HG02798 (cell line): ENCODE measurements around the gene FIGNL1.

Source experiments
- ATAC-seq: cut with Tn5 transposase; IDR thresholded peaks from one replicate; pipeline ENCODE4 v1.9.1; 2021; ENCODE audit warnings: mild to moderate bottlenecking; ENCODE audit not compliant: unreplicated experiment, poor library complexity

Gene FIGNL1

GRCh38 chr7:50436133-50436806 lies 13.9 kb downstream of the FIGNL1 start:
- ATAC-seq: no peak

GRCh38 chr7:50431722-50432305 lies 18.3 kb downstream of the FIGNL1 start:
- no peak for ATAC-seq

- no peak for ATAC-seq
These were observed 18.8 kb downstream of the FIGNL1 start for GRCh38 chr7:50431316-50431715.

DNA sequence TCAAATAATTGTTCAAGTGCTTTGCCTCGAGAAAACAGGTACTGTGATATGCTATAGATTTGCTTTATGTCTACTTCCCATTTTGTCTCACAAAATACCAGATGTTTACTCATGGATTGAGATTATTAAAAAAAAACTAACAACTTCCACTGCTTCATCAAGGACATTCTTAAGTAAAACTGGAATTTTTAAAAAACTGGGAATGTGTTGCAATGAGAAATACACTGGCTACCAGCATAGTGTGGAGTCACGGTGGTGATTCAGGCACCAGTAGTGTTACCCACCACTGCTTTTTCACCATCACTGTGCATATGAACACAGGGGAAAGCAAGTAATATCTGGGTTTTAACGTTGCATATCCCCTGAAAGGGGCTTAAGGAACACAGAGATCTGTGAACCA lies 21.2 kb downstream of the FIGNL1 start:
- no peak for ATAC-seq

- no peak for ATAC-seq
These were observed 22.6 kb downstream of the FIGNL1 start for GRCh38 chr7:50427518-50427917.

- no peak for ATAC-seq
These were observed 23.7 kb downstream of the FIGNL1 start for GRCh38 chr7:50426280-50427045.

DNA sequence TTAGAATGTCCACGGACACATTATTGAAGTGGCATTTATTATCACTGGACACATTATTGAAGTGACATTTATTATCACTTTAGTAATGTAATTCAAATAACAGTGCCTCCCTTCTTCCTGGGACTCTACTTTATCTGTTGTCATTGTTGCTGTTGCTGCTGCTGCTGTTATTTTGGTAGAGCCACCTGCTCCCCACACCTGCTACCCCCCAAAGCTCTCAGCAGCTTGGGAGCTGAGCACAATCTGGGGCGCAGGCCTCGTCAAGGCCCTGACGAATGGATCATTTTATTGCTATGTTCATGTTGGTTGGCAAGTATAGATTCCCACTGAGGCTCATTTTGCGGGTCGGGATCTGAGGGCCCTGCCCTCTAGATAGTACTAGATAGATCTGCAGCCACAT lies 24.8 kb downstream of the FIGNL1 start:
- no peak for ATAC-seq

DNA sequence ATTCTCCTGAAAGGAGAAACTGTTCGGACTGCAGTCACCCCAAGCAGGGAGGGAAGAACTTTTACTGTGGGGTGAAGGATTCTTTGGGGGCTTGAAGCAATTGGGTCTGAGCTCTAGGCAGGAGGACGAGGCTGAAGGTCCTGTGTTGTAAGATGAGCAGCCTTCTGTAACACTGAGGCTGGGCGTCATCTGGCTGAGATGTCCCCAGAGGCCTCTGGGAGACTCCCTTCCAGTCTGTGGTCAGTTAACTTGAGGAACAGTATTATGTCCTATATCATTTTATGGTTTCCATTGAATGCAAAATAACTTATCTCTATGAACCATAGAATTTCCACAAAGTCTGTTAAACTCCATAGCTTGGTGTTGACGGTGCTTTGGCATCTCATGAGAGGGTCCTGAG lies 26.3 kb downstream of the FIGNL1 start:
- no peak for ATAC-seq

- ATAC-seq: no peak
These were observed 27.3 kb downstream of the FIGNL1 start for GRCh38 chr7:50422858-50423257.

DNA sequence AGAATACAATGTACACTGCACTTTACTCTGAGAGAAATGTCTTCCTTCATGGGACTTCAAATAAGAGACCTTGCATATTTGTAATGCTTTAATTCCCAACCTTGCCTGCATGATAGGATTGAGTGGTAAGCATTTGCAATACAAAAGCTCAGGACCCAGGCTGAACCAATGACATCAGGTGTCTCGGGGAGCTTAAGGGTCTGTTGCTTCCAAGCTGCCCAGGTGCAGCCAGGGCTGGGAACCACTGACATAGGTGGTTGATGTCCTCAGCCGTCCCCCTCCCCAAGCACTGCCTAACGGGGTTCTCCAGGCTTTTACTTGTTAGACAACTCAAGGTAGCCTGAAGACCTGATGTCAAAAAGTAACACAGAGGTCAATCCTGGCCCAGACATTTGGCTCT lies 29.1 kb downstream of the FIGNL1 start:
- ATAC-seq: no peak

DNA sequence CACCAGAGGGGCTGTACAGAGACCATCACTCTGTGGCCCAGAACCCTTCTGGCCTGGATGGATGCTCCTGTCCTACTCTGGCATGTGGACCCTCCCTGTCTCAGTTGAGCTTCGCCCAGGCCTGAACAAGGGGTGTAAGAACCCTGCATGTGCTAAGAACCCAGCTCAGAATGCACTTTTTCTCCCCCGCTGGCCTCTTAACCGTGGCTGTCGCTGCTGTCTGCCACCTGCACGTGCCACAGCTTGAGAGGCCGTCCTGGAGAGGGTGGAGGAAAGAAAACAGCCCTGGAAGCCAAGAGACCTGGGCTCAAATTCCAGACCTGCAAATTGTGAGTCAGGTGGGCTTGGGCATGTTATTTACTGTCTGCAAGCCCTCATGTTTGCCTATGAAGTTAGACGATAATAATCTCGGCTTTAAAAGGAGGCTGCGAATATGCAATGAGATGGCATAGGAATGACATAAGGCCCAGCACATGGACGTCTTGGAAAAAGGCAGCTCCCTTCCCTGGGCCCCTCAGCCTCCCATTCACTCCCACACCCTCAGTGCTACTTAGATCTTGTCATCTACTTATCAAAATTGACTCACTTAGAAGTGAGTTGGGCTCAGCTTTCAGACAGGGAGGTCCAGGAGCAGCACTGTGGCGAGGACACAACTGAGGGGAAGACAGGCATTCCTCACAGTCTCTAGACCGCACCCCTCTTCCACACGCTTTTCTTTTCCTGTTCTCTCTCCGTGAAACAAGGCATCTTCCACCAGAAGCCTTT lies 31.4 kb downstream of the FIGNL1 start:
- no peak for ATAC-seq

DNA sequence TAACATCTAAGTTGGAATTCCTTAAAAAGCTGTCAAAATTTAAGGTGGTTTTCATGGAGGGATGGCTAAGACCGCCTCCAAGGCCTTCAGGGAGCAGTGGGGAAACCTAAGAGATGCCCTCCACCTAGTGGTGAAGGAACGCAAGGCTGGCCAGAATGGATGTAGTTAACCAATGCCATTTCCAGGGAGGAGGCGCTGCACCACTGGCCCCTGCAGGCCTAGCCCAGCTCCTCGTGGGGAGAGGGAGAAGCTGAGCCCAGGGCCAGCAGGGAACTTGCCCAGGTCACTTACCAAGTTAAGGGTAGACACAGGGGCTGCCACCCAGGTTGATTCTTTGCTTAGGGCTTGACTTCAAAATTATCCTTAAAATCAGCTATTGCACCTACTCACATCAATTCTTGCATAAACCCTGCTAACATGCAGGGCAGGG lies 32.0 kb downstream of the FIGNL1 start:
- ATAC-seq: peak; percentile 85

- peak; percentile 79 for ATAC-seq
These were observed 33.5 kb downstream of the FIGNL1 start for GRCh38 chr7:50416527-50417182.

DNA sequence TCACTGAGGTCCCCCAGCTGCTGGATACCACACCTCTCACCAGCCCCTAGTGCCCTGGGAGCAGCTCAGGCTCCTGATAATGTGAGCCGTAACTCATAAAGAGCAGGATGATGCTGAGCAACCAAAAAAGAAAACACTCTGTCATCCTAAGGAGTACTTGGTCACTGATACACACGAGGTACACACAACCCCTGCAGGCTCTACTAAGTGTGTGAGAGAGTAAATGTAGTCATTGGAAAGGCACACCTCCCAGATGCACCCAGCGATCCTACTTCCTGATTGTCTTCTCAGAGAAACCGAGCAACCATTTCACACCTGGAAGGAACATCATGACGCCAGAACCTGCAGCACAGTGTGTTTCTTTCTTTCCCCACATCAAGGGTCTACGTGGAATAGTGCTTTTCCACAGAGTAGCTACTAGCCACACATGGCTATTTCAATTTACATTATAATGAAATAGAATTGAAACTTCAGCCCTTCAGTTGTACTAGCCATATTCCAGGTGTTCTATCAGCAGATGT lies 34.2 kb downstream of the FIGNL1 start:
- ATAC-seq: no peak

DNA sequence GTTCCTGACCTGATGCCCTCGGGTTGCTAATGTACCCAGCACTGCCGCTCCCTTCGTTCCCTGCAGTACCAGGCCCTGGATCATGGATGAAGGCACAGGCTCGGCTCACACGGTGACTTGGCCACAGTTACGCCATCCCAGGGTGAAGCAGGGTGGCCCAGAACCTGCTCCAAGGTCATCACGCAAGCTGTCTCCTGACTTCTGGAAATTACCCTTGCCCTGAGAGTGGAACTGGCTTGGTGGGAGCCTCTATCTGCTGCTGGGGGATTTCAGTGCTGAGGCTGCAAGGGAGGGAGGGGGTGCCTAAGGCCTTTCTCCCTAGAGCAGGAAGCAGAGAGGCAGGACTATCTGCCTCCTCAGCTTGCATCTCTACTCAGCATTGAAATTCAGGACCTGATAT lies 36.6 kb downstream of the FIGNL1 start:
- no peak for ATAC-seq

DNA sequence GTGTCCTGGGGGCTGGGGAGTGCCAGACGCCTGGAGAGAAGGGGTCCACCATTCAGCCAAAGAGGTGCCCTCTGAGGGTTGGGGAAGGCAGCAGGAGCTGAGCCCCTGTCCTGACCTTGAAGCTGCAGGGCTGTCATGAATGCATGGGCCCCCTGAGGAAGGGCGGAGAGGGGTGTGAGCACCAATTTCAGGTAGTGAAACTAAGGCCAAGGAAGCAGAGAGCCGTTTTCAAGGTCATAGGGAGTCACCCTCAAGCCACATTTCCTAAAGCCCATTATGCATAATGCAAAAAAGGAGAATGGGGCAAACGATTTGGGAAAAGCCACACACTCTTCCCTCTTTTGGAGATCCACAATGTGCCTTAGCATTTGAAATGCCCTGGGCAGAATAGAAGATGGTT lies 37.2 kb downstream of the FIGNL1 start:
- ATAC-seq: no peak

- peak; percentile 24 for ATAC-seq
These were observed 38.8 kb downstream of the FIGNL1 start for GRCh38 chr7:50411332-50411731.

DNA sequence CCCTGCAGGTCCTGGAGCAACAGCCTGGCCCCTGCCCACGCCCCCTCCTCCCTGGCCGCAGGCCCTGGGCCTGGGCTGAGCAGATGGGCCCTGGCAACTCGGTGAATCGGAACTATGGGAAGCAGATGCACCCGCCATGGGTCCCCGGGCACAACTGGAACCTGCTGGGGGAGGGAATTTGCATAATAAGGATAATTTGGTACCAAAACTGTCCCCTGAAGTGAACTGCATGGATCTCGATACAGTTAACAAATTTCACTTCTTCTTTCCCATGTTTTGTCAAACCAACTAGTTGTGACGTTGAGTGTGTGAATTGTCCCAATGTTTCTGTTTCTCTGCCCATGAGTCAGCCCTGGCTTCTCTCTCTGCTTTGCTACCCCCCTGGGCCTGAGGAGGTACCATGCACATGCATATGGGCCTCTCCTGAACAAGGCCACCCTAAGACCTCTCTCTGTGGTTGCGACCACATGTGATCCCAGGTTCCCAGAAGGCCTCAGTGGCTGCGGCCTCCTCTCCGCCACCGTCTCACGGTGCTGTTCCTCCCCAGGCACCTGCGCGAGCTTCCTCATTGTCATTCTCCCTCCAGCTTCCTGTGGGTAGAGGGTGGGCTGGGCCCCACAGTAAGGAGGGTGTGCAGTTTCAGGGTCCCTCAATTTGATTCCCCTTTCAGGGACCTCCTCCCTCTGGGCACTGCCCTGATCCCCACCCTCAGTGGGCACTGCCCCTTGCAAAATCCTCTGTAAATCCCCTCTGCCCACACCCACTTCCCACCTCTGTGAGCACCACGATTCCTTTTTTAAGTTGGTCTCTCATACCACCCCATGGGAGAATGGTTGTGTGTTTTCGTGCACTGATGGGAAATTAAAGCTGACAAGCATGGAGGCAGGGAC lies 40.0 kb downstream of the FIGNL1 start:
- peak; percentile 61 for ATAC-seq

DNA sequence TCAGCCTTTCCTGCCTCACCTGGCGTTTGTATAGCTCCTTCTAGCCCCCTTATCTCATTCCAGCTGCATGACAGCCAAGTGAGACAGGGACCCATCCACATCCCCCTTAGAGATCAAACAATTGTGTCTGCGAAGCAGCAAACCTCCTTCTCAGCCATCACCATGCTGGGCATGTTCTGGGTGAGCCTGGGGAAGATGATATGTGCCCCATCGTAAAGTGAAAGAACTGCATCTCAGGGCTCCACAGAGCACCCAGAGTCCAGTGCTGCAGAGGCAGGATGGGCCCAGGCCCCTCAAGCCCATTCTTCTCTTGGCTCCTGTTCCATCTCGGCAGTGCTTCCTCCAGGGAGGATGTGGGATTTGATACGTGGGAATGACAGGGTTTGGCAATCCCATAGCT lies 43.2 kb downstream of the FIGNL1 start:
- ATAC-seq: no peak
